ENCODE measurements around the gene GRB10. TPM values are rescaled to one million over a fixed set of nuclear protein-coding genes. Genes with fewer than 3 reads are reported as not detected.

The GRB10 gene
- total RNA-seq, 1 donor from 2014 or later = 58.6 TPM

GRCh38 chr7:50667338-50667737, 115.4 kb downstream of the GRB10 start:
- no peaks in the 10 kb centered on the region for H3K27me3 ChIP-seq
- H3K4me3 ChIP-seq = no peak overlapping the region
- DNase-seq = no peak
- intact Hi-C loops (cut with DNase I) = no loop called here
- no peak for TF ChIP-seq CTCF (IDR thresholded peaks at IDR 0.05)
- H3K36me3 ChIP-seq = peaks cover 8% of the 10 kb centered on the region
- H3K9me3 ChIP-seq = no peaks in the 10 kb centered on the region
- peaks cover 62% of the 10 kb centered on the region for H3K4me1 ChIP-seq
- peak; percentile 35 for ATAC-seq
- peak overlapping the region; percentile 70 for H3K27ac ChIP-seq

GRCh38 chr7:50666124-50666496, 116.6 kb downstream of the GRB10 start:
- Histone ChIP-seq H3K4me1 (peaks cover 74% of the 10 kb centered on the region), H3K9me3 (no peaks in the 10 kb centered on the region)

GRCh38 chr7:50665403-50666123, 117.1 kb downstream of the GRB10 start:
- ATAC-seq (no peak), DNase-seq (no peak)
- peaks cover 8% of the 10 kb centered on the region for H3K36me3 ChIP-seq
- H3K4me1 ChIP-seq = peaks cover 76% of the 10 kb centered on the region
- no peak overlapping the region for H3K4me3 ChIP-seq
- H3K9me3 ChIP-seq = no peaks in the 10 kb centered on the region
- H3K27ac ChIP-seq = peak overlapping the region; percentile 17
- intact Hi-C loops (cut with DNase I) = no loop called here
- TF ChIP-seq CTCF (IDR thresholded peaks at IDR 0.05) = no peak
- no peaks in the 10 kb centered on the region for H3K27me3 ChIP-seq

More at GRCh38 chr7:50666124-50666496, 116.6 kb downstream of the GRB10 start:
- Histone ChIP-seq H3K36me3 (peaks cover 8% of the 10 kb centered on the region), H3K27ac (no peak overlapping the region), H3K27me3 (no peaks in the 10 kb centered on the region), H3K4me3 (no peak overlapping the region)
- no peak for DNase-seq
- no peak for ATAC-seq
- intact Hi-C loops (cut with DNase I) = no loop called here
- no peak for TF ChIP-seq CTCF (IDR thresholded peaks at IDR 0.05)

- no peaks in the 10 kb centered on the region for H3K9me3 ChIP-seq
- no peak for DNase-seq
- H3K4me3 ChIP-seq = no peak overlapping the region
- H3K36me3 ChIP-seq = peaks cover 6% of the 10 kb centered on the region
- intact Hi-C loops (cut with DNase I) = no loop called here
- H3K27ac ChIP-seq = no peak overlapping the region
- ATAC-seq = no peak
- H3K4me1 ChIP-seq = peaks cover 81% of the 10 kb centered on the region
- TF ChIP-seq CTCF (IDR thresholded peaks at IDR 0.05) = no peak
- no peaks in the 10 kb centered on the region for H3K27me3 ChIP-seq
Measured at GRCh38 chr7:50664937-50665336, 117.8 kb downstream of the GRB10 start.

GRCh38 chr7:50664461-50664922, 118.2 kb downstream of the GRB10 start:
- intact Hi-C loops (cut with DNase I) = no loop called here
- Histone ChIP-seq H3K4me3 (no peak overlapping the region), H3K4me1 (peaks cover 86% of the 10 kb centered on the region), H3K27me3 (no peaks in the 10 kb centered on the region), H3K9me3 (no peaks in the 10 kb centered on the region), H3K27ac (peak overlapping the region; percentile 32), H3K36me3 (peaks cover 2% of the 10 kb centered on the region)
- no peak for TF ChIP-seq CTCF (IDR thresholded peaks at IDR 0.05)
- DNase-seq (no peak), ATAC-seq (no peak)

All from upper lobe of right lung (tissue), 1 donor.